ENCODE data around the gene RSAD1.

Gene RSAD1

GRCh38 chr17:50487213-50488096, 8.8 kb downstream of the RSAD1 start:
- no peak overlapping the region for H3K9ac ChIP-seq (ENCODE audit: low read length)
- H3K27ac ChIP-seq (ENCODE audit: low read length), result no peak overlapping the region
- H3K36me3 ChIP-seq (replicated peaks; ENCODE audit: insufficient read depth, low read length), result no peaks in the 10 kb centered on the region; the same call in 1 of the 2 replicates
- H4K20me1 ChIP-seq (ENCODE audit: insufficient read depth, low read length), result no peaks in the 10 kb centered on the region
- H3K4me1 ChIP-seq (ENCODE audit: low read length), result no peaks in the 10 kb centered on the region
- no peak overlapping the region for H3K4me3 ChIP-seq (ENCODE audit: low read length)
- no peak overlapping the region for H2AFZ ChIP-seq (ENCODE audit: low read length)
- no peak overlapping the region for H3K4me2 ChIP-seq (ENCODE audit: low read depth, low read length)
- H3K9me2 ChIP-seq (replicated peaks; ENCODE audit: insufficient read depth, low read length), result no peaks in the 10 kb centered on the region
- DNase-seq, result no peak
- H3F3A ChIP-seq (ENCODE audit: insufficient read depth, low read length), result no peaks in the 10 kb centered on the region
- H3K9me3 ChIP-seq (replicated peaks; ENCODE audit: insufficient read depth, low read length), result no peaks in the 10 kb centered on the region
- TF ChIP-seq EZH2phosphoT487 (IDR thresholded peaks at IDR 0.05; ENCODE audit: low read length), result no peak
- TF ChIP-seq CTCF (IDR thresholded peaks at IDR 0.05; ENCODE audit: low read length), result no peak
- TF ChIP-seq EZH2 (optimal IDR thresholded peaks at IDR 0.05; ENCODE audit: low read depth, low read length), result no peak
- no peaks in the 10 kb centered on the region for H3K27me3 ChIP-seq (replicated peaks; ENCODE audit: insufficient read depth, low read length)
- H3K79me2 ChIP-seq (ENCODE audit: low read length), result no peaks in the 10 kb centered on the region

GRCh38 chr17:50488880-50489279, 10.2 kb downstream of the RSAD1 start:
- Histone ChIP-seq H3K27ac (ENCODE audit: low read length) (no peak overlapping the region), H3K36me3 (replicated peaks; ENCODE audit: insufficient read depth, low read length) (no peaks in the 10 kb centered on the region), H3K9me2 (replicated peaks; ENCODE audit: insufficient read depth, low read length) (no peaks in the 10 kb centered on the region), H3K4me2 (ENCODE audit: low read depth, low read length) (no peak overlapping the region), H3K9ac (ENCODE audit: low read length) (no peak overlapping the region), H3K79me2 (ENCODE audit: low read length) (no peaks in the 10 kb centered on the region), H4K20me1 (ENCODE audit: insufficient read depth, low read length) (no peaks in the 10 kb centered on the region), H3K4me3 (ENCODE audit: low read length) (no peak overlapping the region), H3K4me1 (ENCODE audit: low read length) (no peaks in the 10 kb centered on the region), H3F3A (ENCODE audit: insufficient read depth, low read length) (no peaks in the 10 kb centered on the region), H3K27me3 (replicated peaks; ENCODE audit: insufficient read depth, low read length) (no peaks in the 10 kb centered on the region), H2AFZ (ENCODE audit: low read length) (no peak overlapping the region), H3K9me3 (replicated peaks; ENCODE audit: insufficient read depth, low read length) (no peaks in the 10 kb centered on the region)
- TF ChIP-seq EZH2phosphoT487 (IDR thresholded peaks at IDR 0.05; ENCODE audit: low read length) (no peak), EZH2 (optimal IDR thresholded peaks at IDR 0.05; ENCODE audit: low read depth, low read length) (no peak), CTCF (IDR thresholded peaks at IDR 0.05; ENCODE audit: low read length) (no peak)
- DNase-seq, result no peak

GRCh38 chr17:50491505-50491904, 12.8 kb downstream of the RSAD1 start:
- Histone ChIP-seq H3K9me2 (replicated peaks; ENCODE audit: insufficient read depth, low read length) (no peaks in the 10 kb centered on the region), H3K36me3 (replicated peaks; ENCODE audit: insufficient read depth, low read length) (no peaks in the 10 kb centered on the region), H3K4me1 (ENCODE audit: low read length) (no peaks in the 10 kb centered on the region), H3K79me2 (ENCODE audit: low read length) (no peaks in the 10 kb centered on the region), H3K4me2 (ENCODE audit: low read depth, low read length) (no peak overlapping the region), H3K9me3 (replicated peaks; ENCODE audit: insufficient read depth, low read length) (no peaks in the 10 kb centered on the region), H3K27me3 (replicated peaks; ENCODE audit: insufficient read depth, low read length) (no peaks in the 10 kb centered on the region), H3K9ac (ENCODE audit: low read length) (no peak overlapping the region), H4K20me1 (ENCODE audit: insufficient read depth, low read length) (no peaks in the 10 kb centered on the region), H3K4me3 (ENCODE audit: low read length) (no peak overlapping the region), H3F3A (ENCODE audit: insufficient read depth, low read length) (no peaks in the 10 kb centered on the region), H3K27ac (ENCODE audit: low read length) (no peak overlapping the region), H2AFZ (ENCODE audit: low read length) (no peak overlapping the region)
- TF ChIP-seq EZH2 (optimal IDR thresholded peaks at IDR 0.05; ENCODE audit: low read depth, low read length) (no peak), EZH2phosphoT487 (IDR thresholded peaks at IDR 0.05; ENCODE audit: low read length) (no peak), CTCF (IDR thresholded peaks at IDR 0.05; ENCODE audit: low read length) (no peak)
- DNase-seq, result no peak
